Ovary (tissue), 9 donors: ENCODE measurements around the gene ZNF43. TPM values are rescaled to one million over a fixed set of nuclear protein-coding genes. Genes with fewer than 3 reads are reported as not detected.

Experiments
- DNase-seq, 5 donors: peaks; one replicate each; pipeline ENCODE4 v3.0.0-alpha.2; 2019 to 2020
- H3K27ac ChIP-seq, 2 donors: fragments of 200-600 bp; one replicate each; pipeline versions ENCODE4 v1.5.1 to v1.8.0; 2019 to 2022
- H3K27me3 ChIP-seq: fragments of 200-600 bp; one replicate; pipeline ENCODE4 v1.8.0; 2022
- H3K36me3 ChIP-seq: fragments of 200-600 bp; sonication (generic); one replicate; pipeline ENCODE4 v1.5.1; 2019
- H3K4me1 ChIP-seq: one replicate; pipeline ENCODE4 v1.8.1; 2013; ENCODE audit warnings: mild to moderate bottlenecking, moderate library complexity; ENCODE audit not compliant: insufficient read depth
- H3K4me3 ChIP-seq: fragments of 200-600 bp; sonication (generic); one replicate; pipeline ENCODE4 v1.5.1; 2017
- H3K9me3 ChIP-seq, 2 donors: fragments of 200-600 bp in 1 of 2; sonication (generic) in 1 of 2; one replicate each; pipeline versions ENCODE4 v1.5.1 to v1.8.1; 2013 to 2019; ENCODE audit warnings: mild to moderate bottlenecking in 1 of 2, moderate library complexity in 1 of 2
- EP300 ChIP-seq: sonication (generic); formaldehyde crosslinking; IDR thresholded peaks from one replicate; pipeline ENCODE4 v1.6.1; 2017; ENCODE audit warnings: antibody characterized with exemption
- POLR2A ChIP-seq: fragments of 450-650 bp; IDR thresholded peaks from one replicate; pipeline ENCODE4 v1.6.1; 2017; ENCODE audit warnings: antibody characterized with exemption, mild to moderate bottlenecking, moderate library complexity
- WGBS, 3 donors: extraction: QIAGEN DNeasy Blood & Tissue Kit in 1 of 3; methylation state at CpG; one replicate each; pipeline versions ENCODE4 v1.1.5 to v1.1.7; 2013 to 2017; 5-methylcytosine and 5-hydroxymethylcytosine counted together
- intact Hi-C, 4 donors: fragments of 100-400 bp; cut with DNase I; formaldehyde crosslinking; loops; one replicate each; pipeline versions ENCODE4 v1.11.0 to v1.15.1; 2022 to 2023
- polyA plus RNA-seq, 2 donors: library from polyadenylated mRNA; stranded (reverse); fragments of 200-250 nt in 1 of 2; fragments of 350-450 nt in 1 of 2; fragmentation: Illumina TruSeq in 1 of 2; extraction: RNeasy Lipid Tissue Mini Kit (QIAGEN cat#74804) in 1 of 2; gene quantifications; one replicate each; pipeline ENCODE4 v1.2.3, GENCODE V29; 2013 to 2014
- total RNA-seq, 7 donors: library from RNA; depleted of rRNA in 2 of 7; stranded (reverse); fragments of >200 nt in 2 of 7; fragmentation: NEBNext Ultra II Directional in 3 of 7; extraction: Animal tissue kit (Norgen Biotek cat#: 25700) in 3 of 7; gene quantifications; one replicate each; pipeline versions ENCODE4 v1.1.0 to v1.2.4, GENCODE V29; 2016 to 2023
- TF ChIP-seq, protein P1 (sequence below), 3 donors: fragments of 450-650 bp in 2 of 3; fragments of 200-600 bp in 1 of 3; IDR thresholded peaks; one replicate each; pipeline versions ENCODE4 v1.5.1 to v1.8.0; 2016 to 2022; ENCODE audit warnings: antibody characterized with exemption in 3 of 3, mild to moderate bottlenecking in 1 of 3
- donor health status: DM: no; HTN: no; CAD: no; lungs with moderate emphysema.
- donor health status: DM: no; HTN: no; CAD: no.
- donor health status: Bipolar disorder and iron deficiency.
- donor health status: DM: yes; HTN: yes; CAD: no.
- donor health status: DM: no; HTN: no; CAD: no.
- donor health status: DM: yes; HTN: yes; CAD: no.

ZNF43 gene
- total and polyA plus RNA-seq, 9 donors, result 10.8 to 31.2 (median 22.7) TPM

GRCh38 chr19:21850656-21851255, 14.8 kb upstream of the ZNF43 start:
- Histone ChIP-seq H3K36me3 (no peaks in the 10 kb centered on the region), H3K9me3 (no peaks in the 10 kb centered on the region), H3K4me1 (peaks cover 7% of the 10 kb centered on the region), H3K4me3 (peak overlapping the region; percentile 72), H3K27ac (no peak overlapping the region), H3K27me3 (no peaks in the 10 kb centered on the region)
- WGBS, 3 donors, result 35 to 44% (median 40%) methylated on average over 9 of the region's 9 CpGs
- intact Hi-C loops, result no loop called here
- no peak for DNase-seq
- TF ChIP-seq, protein P1, sequence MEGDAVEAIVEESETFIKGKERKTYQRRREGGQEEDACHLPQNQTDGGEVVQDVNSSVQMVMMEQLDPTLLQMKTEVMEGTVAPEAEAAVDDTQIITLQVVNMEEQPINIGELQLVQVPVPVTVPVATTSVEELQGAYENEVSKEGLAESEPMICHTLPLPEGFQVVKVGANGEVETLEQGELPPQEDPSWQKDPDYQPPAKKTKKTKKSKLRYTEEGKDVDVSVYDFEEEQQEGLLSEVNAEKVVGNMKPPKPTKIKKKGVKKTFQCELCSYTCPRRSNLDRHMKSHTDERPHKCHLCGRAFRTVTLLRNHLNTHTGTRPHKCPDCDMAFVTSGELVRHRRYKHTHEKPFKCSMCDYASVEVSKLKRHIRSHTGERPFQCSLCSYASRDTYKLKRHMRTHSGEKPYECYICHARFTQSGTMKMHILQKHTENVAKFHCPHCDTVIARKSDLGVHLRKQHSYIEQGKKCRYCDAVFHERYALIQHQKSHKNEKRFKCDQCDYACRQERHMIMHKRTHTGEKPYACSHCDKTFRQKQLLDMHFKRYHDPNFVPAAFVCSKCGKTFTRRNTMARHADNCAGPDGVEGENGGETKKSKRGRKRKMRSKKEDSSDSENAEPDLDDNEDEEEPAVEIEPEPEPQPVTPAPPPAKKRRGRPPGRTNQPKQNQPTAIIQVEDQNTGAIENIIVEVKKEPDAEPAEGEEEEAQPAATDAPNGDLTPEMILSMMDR (IDR thresholded peaks at IDR 0.05), result no peak
- TF ChIP-seq EP300 (no peak), POLR2A (no peak)

GRCh38 chr19:21848706-21849105, 12.7 kb upstream of the ZNF43 start:
- TF ChIP-seq POLR2A, result no peak
- no peak for TF ChIP-seq EP300
- TF ChIP-seq, protein P1 (IDR thresholded peaks at IDR 0.05), result no peak
- Histone ChIP-seq H3K27me3 (no peaks in the 10 kb centered on the region), H3K4me3 (no peak overlapping the region), H3K36me3 (no peaks in the 10 kb centered on the region), H3K9me3 (no peaks in the 10 kb centered on the region), H3K4me1 (peaks cover 7% of the 10 kb centered on the region), H3K27ac (no peak overlapping the region)
- intact Hi-C loops, result no loop called here
- no peak for DNase-seq
- WGBS, 3 donors, result 84 to 95% (median 87%) methylated on average over 6 of the region's 6 CpGs

- no peaks in the 10 kb centered on the region for H3K4me1 ChIP-seq
- H3K4me3 ChIP-seq, result no peak overlapping the region
- DNase-seq, result no peak
- intact Hi-C loops, result no loop called here
- WGBS, 3 donors, result 88 to 95% (median 94%) methylated on average over 5 of the region's 5 CpGs
- no peaks in the 10 kb centered on the region for H3K36me3 ChIP-seq
- no peaks in the 10 kb centered on the region for H3K9me3 ChIP-seq
- TF ChIP-seq, protein P1 (IDR thresholded peaks at IDR 0.05), result no peak
- TF ChIP-seq POLR2A (no peak), EP300 (no peak)
- H3K27ac ChIP-seq, result no peak overlapping the region
- H3K27me3 ChIP-seq, result no peaks in the 10 kb centered on the region
These were observed 7.1 kb upstream of the ZNF43 start for GRCh38 chr19:21843081-21843480.

DNA sequence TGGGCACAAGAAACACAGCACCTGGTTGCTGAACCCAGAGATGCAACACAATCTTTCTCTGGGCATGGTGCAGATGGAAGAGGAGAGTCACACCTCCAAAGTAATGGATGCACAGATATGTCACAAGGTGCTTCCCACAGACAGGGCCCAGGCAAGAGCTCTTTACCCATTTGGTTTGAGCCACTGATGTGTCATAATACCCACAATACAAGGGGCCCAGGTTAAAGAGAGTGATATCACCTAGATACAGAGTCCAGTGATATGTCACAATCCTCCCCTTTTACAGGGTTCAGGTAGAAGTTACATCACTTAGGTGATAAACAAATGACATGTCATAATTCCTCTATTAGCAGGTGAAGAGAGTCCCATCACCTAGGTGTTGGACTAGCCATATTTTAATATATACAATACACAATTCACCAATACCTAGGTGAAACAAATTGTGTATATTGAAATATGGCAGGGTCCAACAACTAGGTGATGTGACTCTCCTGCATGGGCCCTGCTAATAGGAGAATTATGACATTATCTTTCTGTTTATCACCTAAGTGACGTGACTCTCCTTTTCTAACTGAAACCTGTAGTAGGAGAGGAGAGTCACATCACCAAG, 5.6 kb upstream of the ZNF43 start:
- Histone ChIP-seq H3K36me3 (no peaks in the 10 kb centered on the region), H3K27ac (no peak overlapping the region), H3K27me3 (no peaks in the 10 kb centered on the region), H3K4me1 (no peaks in the 10 kb centered on the region), H3K9me3 (no peaks in the 10 kb centered on the region), H3K4me3 (no peak overlapping the region)
- WGBS, 3 donors, result 52 to 76% (median 58%) methylated on average over 1 of the region's 1 CpG
- TF ChIP-seq POLR2A (no peak), EP300 (no peak)
- TF ChIP-seq, protein P1 (IDR thresholded peaks at IDR 0.05), result no peak
- no peak for DNase-seq
- intact Hi-C loops, result no loop called here
